Measurements from ENCODE around the gene RAB23. TPM values are rescaled to one million over a fixed set of nuclear protein-coding genes. Genes with fewer than 3 reads are reported as not detected.

The RAB23 gene
- total RNA-seq, 1 donor, result 82.2 TPM

GRCh38 chr6:57242505-57242904 lies 20.4 kb upstream of the RAB23 start:
- Histone ChIP-seq H3K4me1 (ENCODE audit: insufficient read depth, low read length) (peaks cover 9% of the 10 kb centered on the region), H3K36me3 (ENCODE audit: insufficient read depth, low read length) (no peaks in the 10 kb centered on the region), H3K4me2 (ENCODE audit: insufficient read depth, low read length) (no peak overlapping the region), H3K27ac (ENCODE audit: low read depth, low read length) (peak overlapping the region; percentile 78), H3K27me3 (ENCODE audit: insufficient read depth, low read length) (no peaks in the 10 kb centered on the region), H3K4me3 (ENCODE audit: insufficient read depth, low read length) (no peak overlapping the region), H4K20me1 (ENCODE audit: insufficient read depth, low read length) (no peaks in the 10 kb centered on the region), H3K79me2 (ENCODE audit: insufficient read depth, low read length) (no peaks in the 10 kb centered on the region), H2AFZ (ENCODE audit: low read length) (no peak overlapping the region), H3K9me3 (ENCODE audit: low read depth, low read length) (no peaks in the 10 kb centered on the region)
- TF ChIP-seq CTCF (IDR thresholded peaks at IDR 0.05; ENCODE audit: extremely low read depth, low read depth, low read length), result no peak
- peak; percentile 93 for DNase-seq (ENCODE audit: insufficient read length, low spot score, missing footprints)

DNA sequence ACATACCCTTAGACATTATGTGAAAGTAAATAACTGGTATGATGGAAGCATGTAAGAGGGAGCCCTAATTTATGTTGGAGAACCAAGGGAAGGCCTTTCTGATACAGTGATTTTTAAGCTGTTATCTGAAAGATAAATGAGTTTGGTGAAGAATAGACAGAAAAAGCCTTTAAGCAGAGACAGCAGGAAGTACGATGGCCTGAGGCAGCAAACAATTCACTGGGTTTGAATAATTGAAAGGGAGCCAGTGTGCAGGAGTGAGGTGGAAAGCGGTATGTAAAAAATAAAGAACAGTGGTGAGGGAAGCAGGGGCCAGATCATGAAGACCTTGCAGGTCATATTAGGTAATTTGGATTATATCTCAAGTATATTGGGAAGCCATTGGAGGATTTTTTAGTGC lies 4.1 kb upstream of the RAB23 start:
- no peak for TF ChIP-seq CTCF (IDR thresholded peaks at IDR 0.05; ENCODE audit: extremely low read depth, low read depth, low read length)
- no peaks in the 10 kb centered on the region for H3K27me3 ChIP-seq (ENCODE audit: insufficient read depth, low read length)
- DNase-seq (ENCODE audit: insufficient read length, low spot score, missing footprints), result no peak
- no peaks in the 10 kb centered on the region for H3K36me3 ChIP-seq (ENCODE audit: insufficient read depth, low read length)
- peaks cover 15% of the 10 kb centered on the region for H3K79me2 ChIP-seq (ENCODE audit: insufficient read depth, low read length)
- no peak overlapping the region for H3K4me3 ChIP-seq (ENCODE audit: insufficient read depth, low read length)
- no peak overlapping the region for H3K4me2 ChIP-seq (ENCODE audit: insufficient read depth, low read length)
- no peak overlapping the region for H3K27ac ChIP-seq (ENCODE audit: low read depth, low read length)
- H3K9me3 ChIP-seq (ENCODE audit: low read depth, low read length), result no peaks in the 10 kb centered on the region
- peaks cover 19% of the 10 kb centered on the region for H3K4me1 ChIP-seq (ENCODE audit: insufficient read depth, low read length)
- peak overlapping the region; percentile 26 for H2AFZ ChIP-seq (ENCODE audit: low read length)
- H4K20me1 ChIP-seq (ENCODE audit: insufficient read depth, low read length), result no peaks in the 10 kb centered on the region

- Histone ChIP-seq H3K27me3 (ENCODE audit: insufficient read depth, low read length) (no peaks in the 10 kb centered on the region), H3K36me3 (ENCODE audit: insufficient read depth, low read length) (no peaks in the 10 kb centered on the region), H3K4me1 (ENCODE audit: insufficient read depth, low read length) (peaks cover 25% of the 10 kb centered on the region), H4K20me1 (ENCODE audit: insufficient read depth, low read length) (no peaks in the 10 kb centered on the region), H2AFZ (ENCODE audit: low read length) (peak overlapping the region; percentile 10), H3K4me3 (ENCODE audit: insufficient read depth, low read length) (no peak overlapping the region), H3K4me2 (ENCODE audit: insufficient read depth, low read length) (peak overlapping the region; percentile 35), H3K9me3 (ENCODE audit: low read depth, low read length) (no peaks in the 10 kb centered on the region), H3K27ac (ENCODE audit: low read depth, low read length) (peak overlapping the region; percentile 6), H3K79me2 (ENCODE audit: insufficient read depth, low read length) (peaks cover 28% of the 10 kb centered on the region)
- TF ChIP-seq CTCF (IDR thresholded peaks at IDR 0.05; ENCODE audit: extremely low read depth, low read depth, low read length), result no peak
- peak; percentile 65 for DNase-seq (ENCODE audit: insufficient read length, low spot score, missing footprints)
Observed at GRCh38 chr6:57224769-57225515, 2.8 kb upstream of the RAB23 start.

DNA sequence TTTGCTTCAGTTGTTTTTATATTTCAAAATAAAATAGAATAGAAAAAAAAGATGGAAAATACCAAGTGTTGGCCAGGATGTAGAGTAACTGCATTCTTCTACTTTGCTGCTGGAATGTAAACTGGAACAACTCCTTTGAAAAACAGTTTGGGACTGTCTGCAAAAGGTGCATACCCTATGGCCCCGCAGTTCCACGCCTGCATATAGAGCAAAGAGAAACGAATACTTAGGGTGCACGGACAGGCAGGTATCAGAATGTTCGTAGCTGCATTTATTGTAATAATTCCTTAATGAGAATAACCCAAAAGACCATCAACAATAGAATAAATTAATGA lies 603 bp upstream of the RAB23 start:
- Histone ChIP-seq H3K4me1 (ENCODE audit: insufficient read depth, low read length) (peaks cover 25% of the 10 kb centered on the region), H3K27me3 (ENCODE audit: insufficient read depth, low read length) (no peaks in the 10 kb centered on the region), H2AFZ (ENCODE audit: low read length) (peak overlapping the region; percentile 90), H3K36me3 (ENCODE audit: insufficient read depth, low read length) (no peaks in the 10 kb centered on the region), H3K79me2 (ENCODE audit: insufficient read depth, low read length) (peaks cover 50% of the 10 kb centered on the region), H3K4me2 (ENCODE audit: insufficient read depth, low read length) (peak overlapping the region; percentile 98), H3K4me3 (ENCODE audit: insufficient read depth, low read length) (peak overlapping the region; percentile 93), H3K9me3 (ENCODE audit: low read depth, low read length) (no peaks in the 10 kb centered on the region), H3K27ac (ENCODE audit: low read depth, low read length) (peak overlapping the region; percentile 94), H4K20me1 (ENCODE audit: insufficient read depth, low read length) (no peaks in the 10 kb centered on the region)
- no peak for TF ChIP-seq CTCF (IDR thresholded peaks at IDR 0.05; ENCODE audit: extremely low read depth, low read depth, low read length)
- no peak for DNase-seq (ENCODE audit: insufficient read length, low spot score, missing footprints)

All from osteoblast (primary cell).